HG02642 (cell line): ENCODE measurements around the gene TRMT112.
A peak's percentile ranks its signal among the peaks of the same experiment; 100 is the strongest.
"Not testable (repeated sequence)": the region's sequence is repeated elsewhere in the genome, so short reads cannot be mapped to it uniquely, and the experiment has no call there.

ENCODE experiments used
- ATAC-seq: cut with Tn5 transposase; IDR thresholded peaks from one replicate; pipeline ENCODE4 v1.9.1; 2021; ENCODE audit warnings: mild to moderate bottlenecking; ENCODE audit not compliant: unreplicated experiment, poor library complexity

Gene TRMT112

GRCh38 chr11:64334764-64335735, 17.7 kb upstream of the TRMT112 start:
- ATAC-seq, result peak; percentile 80

- no peak for ATAC-seq
These were observed 16.2 kb upstream of the TRMT112 start for GRCh38 chr11:64333556-64333955.

GRCh38 chr11:64331569-64332371, 14.4 kb upstream of the TRMT112 start:
- peak; percentile 48 for ATAC-seq

DNA sequence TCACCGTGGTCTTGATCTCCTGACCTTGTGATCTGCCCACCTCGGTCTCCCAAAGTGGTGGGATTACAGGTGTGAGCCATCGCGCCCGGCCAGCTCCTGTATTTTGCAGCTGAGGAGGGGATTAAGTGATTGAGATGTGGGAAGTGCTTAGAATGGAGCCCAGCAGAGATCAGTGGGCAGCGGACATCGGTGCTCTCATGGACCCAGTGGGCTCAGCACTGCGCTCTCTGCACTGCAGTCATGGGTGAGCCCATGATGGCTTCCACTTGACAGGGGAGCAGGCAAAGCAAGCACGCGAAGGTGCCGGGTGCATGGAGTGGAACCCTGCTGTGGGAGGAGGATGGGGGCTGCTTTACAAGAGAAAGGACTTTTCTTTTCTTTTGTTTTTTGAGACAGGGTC, 13.5 kb upstream of the TRMT112 start:
- ATAC-seq, result no peak

GRCh38 chr11:64327993-64328392, 10.6 kb upstream of the TRMT112 start:
- ATAC-seq, result no peak

DNA sequence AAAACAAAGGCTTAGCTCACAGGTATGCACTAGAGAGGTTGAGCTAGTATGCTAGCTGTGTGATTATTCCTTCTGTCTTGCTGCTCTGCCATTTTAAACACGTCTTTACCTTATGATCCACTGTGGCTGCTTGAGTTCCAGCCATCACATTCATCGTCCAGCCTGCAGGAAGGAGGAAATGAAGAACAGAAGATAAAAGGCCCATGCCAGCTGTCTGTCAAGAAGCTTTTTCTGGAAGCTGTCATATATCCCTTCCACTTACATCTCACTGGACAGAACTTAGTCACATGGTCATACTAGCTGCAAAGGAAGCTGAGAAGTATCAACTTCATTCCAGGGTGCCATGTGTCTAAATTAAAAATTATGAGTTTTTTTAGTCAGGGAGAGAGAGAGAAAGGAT, 10.0 kb upstream of the TRMT112 start:
- no peak for ATAC-seq

- no peak for ATAC-seq
These were observed 7.5 kb upstream of the TRMT112 start for GRCh38 chr11:64324692-64325469.

- not testable (repeated sequence) for ATAC-seq
These were observed 6.6 kb upstream of the TRMT112 start for GRCh38 chr11:64323984-64324383.

- ATAC-seq, result no peak
These were observed 6.0 kb upstream of the TRMT112 start for GRCh38 chr11:64323373-64323772.

GRCh38 chr11:64322925-64323260, 5.5 kb upstream of the TRMT112 start:
- no peak for ATAC-seq

DNA sequence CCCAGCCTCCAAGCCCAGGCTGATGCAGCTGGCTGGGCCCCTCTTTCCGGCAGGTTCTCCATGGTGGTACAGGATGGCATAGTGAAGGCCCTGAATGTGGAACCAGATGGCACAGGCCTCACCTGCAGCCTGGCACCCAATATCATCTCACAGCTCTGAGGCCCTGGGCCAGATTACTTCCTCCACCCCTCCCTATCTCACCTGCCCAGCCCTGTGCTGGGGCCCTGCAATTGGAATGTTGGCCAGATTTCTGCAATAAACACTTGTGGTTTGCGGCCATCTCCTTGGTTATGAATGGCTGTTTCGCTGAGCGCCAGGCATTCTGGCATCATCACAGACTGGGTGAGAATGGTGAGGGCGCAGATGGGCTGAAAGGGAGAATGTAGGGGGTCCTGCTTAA, 4.2 kb upstream of the TRMT112 start:
- no peak for ATAC-seq

DNA sequence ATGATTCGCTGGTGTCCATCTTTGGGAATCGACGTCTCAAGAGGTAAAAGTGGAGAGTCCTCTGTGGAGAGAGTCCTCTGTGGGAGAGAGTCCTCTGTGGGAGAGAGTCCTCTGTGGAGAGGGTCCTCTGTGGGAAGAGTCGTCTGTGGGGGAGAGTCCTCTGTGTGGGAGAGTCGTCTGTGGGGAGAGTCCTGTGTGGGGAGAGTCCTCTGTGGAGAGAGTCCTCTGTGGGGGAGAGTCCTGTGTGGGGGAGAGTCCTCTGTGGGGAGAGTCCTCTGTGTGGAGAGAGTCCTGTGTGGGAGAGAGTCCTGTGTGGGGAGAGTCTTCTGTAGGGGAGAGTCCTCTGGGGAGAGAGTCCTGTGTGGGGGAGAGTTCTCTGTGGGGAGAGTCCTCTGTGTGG, 3.7 kb upstream of the TRMT112 start:
- no peak for ATAC-seq

DNA sequence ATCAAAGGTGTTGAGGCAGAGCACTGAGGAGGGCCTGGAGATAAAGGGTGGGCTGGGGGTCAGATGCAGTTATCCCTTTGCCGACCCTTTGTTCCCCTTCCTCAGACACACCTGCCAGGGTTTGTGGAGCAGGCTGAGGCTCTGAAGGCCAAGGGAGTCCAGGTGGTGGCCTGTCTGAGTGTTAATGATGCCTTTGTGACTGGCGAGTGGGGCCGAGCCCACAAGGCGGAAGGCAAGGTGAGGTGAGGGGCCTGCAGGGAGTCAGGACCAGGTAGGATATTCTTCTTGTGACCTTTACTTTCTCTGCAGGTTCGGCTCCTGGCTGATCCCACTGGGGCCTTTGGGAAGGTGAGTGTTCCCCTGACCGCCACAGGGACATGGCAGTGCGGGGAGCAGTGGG, 3.2 kb upstream of the TRMT112 start:
- ATAC-seq, result no peak

GRCh38 chr11:64318766-64319761, 1.7 kb upstream of the TRMT112 start:
- ATAC-seq, result no peak

DNA sequence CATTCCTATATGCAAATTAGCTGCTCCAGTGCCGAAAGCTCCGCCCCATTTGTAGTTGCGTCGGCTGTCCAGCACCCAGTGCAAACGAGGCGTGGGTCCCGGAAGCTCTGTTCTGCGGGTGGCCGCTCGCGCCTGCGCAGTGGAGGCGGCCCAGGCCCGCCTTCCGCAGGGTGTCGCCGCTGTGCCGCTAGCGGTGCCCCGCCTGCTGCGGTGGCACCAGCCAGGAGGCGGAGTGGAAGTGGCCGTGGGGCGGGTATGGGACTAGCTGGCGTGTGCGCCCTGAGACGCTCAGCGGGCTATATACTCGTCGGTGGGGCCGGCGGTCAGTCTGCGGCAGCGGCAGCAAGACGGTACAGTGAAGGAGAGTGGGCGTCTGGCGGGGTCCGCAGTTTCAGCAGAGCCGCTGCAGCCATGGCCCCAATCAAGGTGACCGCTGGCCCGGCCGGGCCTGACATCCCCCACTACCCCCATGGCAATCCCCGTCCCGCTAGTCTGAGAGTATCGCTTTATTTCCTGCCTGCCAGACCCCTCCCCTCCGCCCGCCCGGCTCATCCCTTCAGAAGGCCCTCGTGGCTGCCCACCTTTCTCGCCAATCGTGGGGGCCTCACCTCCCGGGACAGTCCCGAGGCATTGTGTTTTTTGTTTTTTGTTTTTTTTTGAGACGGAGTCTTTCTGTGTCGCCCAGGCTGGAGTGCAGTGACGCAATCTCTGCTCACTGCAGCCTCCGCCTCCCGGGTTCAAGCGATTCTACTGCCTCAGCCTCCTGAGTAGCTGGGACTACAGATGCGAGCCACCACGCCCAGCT, 804 bp upstream of the TRMT112 start, which contains the start of gene PRDX5:
Gene PRDX5, plus strand, starts transcription at position 161 of the 805 bp plus-strand sequence. Its CDS starts 95 bp downstream, at position 256.
- ATAC-seq, result peak; percentile 84

GRCh38 chr11:64316672-64317324, 561 bp downstream of the TRMT112 start:
- ATAC-seq, result peak; percentile 3

- ATAC-seq, result not testable (repeated sequence)
These were observed 1.5 kb downstream of the TRMT112 start for GRCh38 chr11:64315667-64316526.
